Measurements from ENCODE around the gene PPP2R2B.
A peak's percentile ranks its signal among the peaks of the same experiment; 100 is the strongest.

GRCh38 chr5:146533260-146533857 lies 345.2 kb downstream of the PPP2R2B start:
- no peak for TF ChIP-seq GABPA (IDR thresholded peaks at IDR 0.05; ENCODE audit: low read depth)
- TF ChIP-seq CTCF (IDR thresholded peaks at IDR 0.05; ENCODE audit: insufficient read depth, low read length), result peak; percentile 89
- no peak for TF ChIP-seq POLR2AphosphoS5 (IDR thresholded peaks at IDR 0.05; ENCODE audit: low read depth)
- TF ChIP-seq REST (IDR thresholded peaks at IDR 0.05; ENCODE audit: insufficient replicate concordance, low read depth), result no peak
- TF ChIP-seq SPI1 (IDR thresholded peaks at IDR 0.05; ENCODE audit: borderline replicate concordance, low read depth), result peak; percentile 24; the same call in 1 of the 2 replicates
